Heart left ventricle (tissue), 16 donors: ENCODE measurements around the gene DNM1. TPM values are rescaled to one million over a fixed set of nuclear protein-coding genes. Genes with fewer than 3 reads are reported as not detected.

ENCODE experiments used
- ATAC-seq, 4 donors: fragments of 200-7000 bp; cut with Tn5 transposase; one replicate each; pipeline ENCODE4 v1.9.1; 2020 to 2022; ENCODE audit warnings: moderate library complexity in 4 of 4, mild to moderate bottlenecking in 3 of 4, moderate number of reproducible peaks in 1 of 4
- DNase-seq, 5 donors: peaks; one replicate each; pipeline ENCODE4 v3.0.0-alpha.2; 2020
- H3K27ac ChIP-seq, 12 donors: fragments of 200-600 bp; sonication (generic) in 4 of 12; one replicate each; pipeline versions ENCODE4 v1.5.0 to v1.8.0; 2016 to 2022; ENCODE audit warnings: mild to moderate bottlenecking in 2 of 12
- H3K27me3 ChIP-seq, 9 donors: fragments of 200-600 bp; sonication (generic) in 2 of 9; one replicate each; pipeline versions ENCODE4 v1.5.1 to v1.8.0; 2016 to 2022; ENCODE audit warnings: mild to moderate bottlenecking in 3 of 9
- H3K36me3 ChIP-seq, 9 donors: fragments of 200-600 bp; sonication (generic) in 2 of 9; one replicate each; pipeline versions ENCODE4 v1.5.0 to v1.8.0; 2018 to 2022; ENCODE audit warnings: mild to moderate bottlenecking in 2 of 9
- H3K4me1 ChIP-seq, 12 donors: fragments of 200-600 bp; sonication (generic) in 4 of 12; one replicate each; pipeline versions ENCODE4 v1.5.0 to v1.8.0; 2016 to 2022; ENCODE audit warnings: mild to moderate bottlenecking in 3 of 12
- H3K4me3 ChIP-seq, 12 donors: fragments of 200-600 bp; sonication (generic) in 4 of 12; one replicate each; pipeline versions ENCODE4 v1.5.0 to v1.8.0; 2017 to 2022; ENCODE audit warnings: mild to moderate bottlenecking in 9 of 12, moderate library complexity in 4 of 12
- H3K9me3 ChIP-seq, 12 donors: fragments of 200-600 bp; sonication (generic) in 4 of 12; one replicate each; pipeline versions ENCODE4 v1.5.0 to v1.8.0; 2016 to 2022; ENCODE audit warnings: mild to moderate bottlenecking in 1 of 12
- CTCF ChIP-seq, 12 donors: fragments of 200-600 bp; sonication (generic) in 4 of 12; IDR thresholded peaks; one replicate each; pipeline versions ENCODE4 v1.5.0 to v1.8.0; 2018 to 2022; ENCODE audit warnings: antibody characterized with exemption in 12 of 12, mild to moderate bottlenecking in 5 of 12
- POLR2A ChIP-seq, 2 donors: fragments of 450-650 bp; IDR thresholded peaks; one replicate each; pipeline ENCODE4 v1.6.1; 2017; ENCODE audit warnings: antibody characterized with exemption in 2 of 2, mild to moderate bottlenecking in 2 of 2, moderate library complexity in 2 of 2
- WGBS, 4 donors: extraction: QIAGEN DNeasy Blood & Tissue Kit in 2 of 4; methylation state at CpG; one replicate each; pipeline versions ENCODE4 v1.1.5 to v1.1.7; 2013 to 2018; 5-methylcytosine and 5-hydroxymethylcytosine counted together
- intact Hi-C, 10 donors: fragments of 100-400 bp; cut with DNase I; formaldehyde crosslinking; loops; one replicate each; pipeline versions ENCODE4 v1.11.1 to v1.14.2; 2022
- polyA plus RNA-seq, 2 donors: library from polyadenylated mRNA; stranded (reverse); fragments of 200-250 nt; gene quantifications; one replicate each; pipeline ENCODE4 v1.2.3, GENCODE V29; 2013
- total RNA-seq, 9 donors: library from RNA; depleted of rRNA in 2 of 9; stranded (reverse); fragments of >200 nt in 2 of 9; fragmentation: NEBNext Ultra II Directional in 3 of 9; extraction: Animal tissue kit (Norgen Biotek cat#: 25700) in 3 of 9; gene quantifications; one replicate each; pipeline versions ENCODE4 v1.1.0 to v1.2.4, GENCODE V29; 2016 to 2023
- donor health status: ischemic (EF 13 %, LVEDD 7.1; RV severe dilation, severe dysfunction).
- donor health status: healthy with polysubstance abuse.
- donor health status: DM: no; HTN: yes; CAD: no.
- donor health status: DM: no; HTN: no; CAD: no.
- donor health status: ischemic (EF 25% LVEDD 6.9; RV normal size, moderate dysfunction).
- donor health status: ischemic (EF 25% LVEDD 5.7; RV mildly dilated, moderate dysfunction).
- donor health status: healthy.
- donor health status: DM: yes; HTN: yes; CAD: no.
- donor health status: ischemic (EF 35%, LVEDD 5.7; RV mildly dilated, moderate dysfunction).
- donor health status: nonischemic (EF 11% LVEDD 7.7; RV severe dilation, severe dysfunction).
- donor health status: DM: yes; HTN: yes; CAD: no.
- donor health status: PGD.
- donor health status: ischemic (EF 29% LVEDD 5.4; RV normal size, mild dysfunction).
- donor health status: nonischemic (EF 23%, LVEDD 6.1; RV moderate dilation, normal function).

Gene DNM1
- total and polyA plus RNA-seq, 11 donors = 1.6 to 17.2 (median 3.6) TPM

GRCh38 chr9:128187361-128187760, 15.8 kb upstream of the DNM1 start:
- Histone ChIP-seq H3K4me3 (no peak overlapping the region), H3K27ac (no peak overlapping the region), H3K36me3 (peaks cover 0 to 80% (median 70%) of the 10 kb centered on the region in 9 donors), H3K4me1 (peaks cover 7 to 20% (median 14%) of the 10 kb centered on the region in 12 donors), H3K27me3 (no peaks in the 10 kb centered on the region), H3K9me3 (no peaks in the 10 kb centered on the region)
- intact Hi-C loops = loop anchor here in 1 of 10 donors (10.0 kb wide), 1 partner anchor 137 kb away; the partner anchor contains the start of genes COQ4 and TRUB2
- 95 to 100% (median 96%) methylated on average over 2 of the region's 2 CpGs for WGBS, 4 donors
- ATAC-seq = no peak
- no peak for TF ChIP-seq CTCF (IDR thresholded peaks at IDR 0.05)
- no peak for DNase-seq

- intact Hi-C loops = loop anchor here in 1 of 10 donors (10.0 kb wide), 1 partner anchor 137 kb away; the partner anchor contains the start of genes COQ4 and TRUB2
- WGBS, 4 donors = 76 to 82% (median 77%) methylated on average over 1 of the region's 1 CpG
Measured at GRCh38 chr9:128188209-128188608, 15.0 kb upstream of the DNM1 start.

GRCh38 chr9:128190013-128190412, 13.2 kb upstream of the DNM1 start:
- no peak overlapping the region for H3K27ac ChIP-seq
- ATAC-seq (no peak), DNase-seq (no peak)
- intact Hi-C loops = loop anchor here in 2 of 10 donors (5.0 to 10.0 kb wide), 2 partner anchors 155 to 437 kb away; partner anchors contain the start of gene SLC27A4 (in 1 of the 2)
- WGBS, 4 donors = 60 to 70% (median 65%) methylated on average over 2 of the region's 2 CpGs
- no peaks in the 10 kb centered on the region for H3K27me3 ChIP-seq
- H3K4me3 ChIP-seq = peak overlapping the region in 5 of 12 donors; percentile 79 to 98 (median 92)
- H3K36me3 ChIP-seq = peaks cover 0 to 53% (median 45%) of the 10 kb centered on the region in 9 donors
- no peak for TF ChIP-seq CTCF (IDR thresholded peaks at IDR 0.05)
- TF ChIP-seq POLR2A (IDR thresholded peaks at IDR 0.05) = no peak
- peaks cover 7 to 31% (median 18%) of the 10 kb centered on the region in 12 donors for H3K4me1 ChIP-seq
- H3K9me3 ChIP-seq = no peaks in the 10 kb centered on the region

More at GRCh38 chr9:128188209-128188608, 15.0 kb upstream of the DNM1 start:
- DNase-seq = no peak
- TF ChIP-seq CTCF (IDR thresholded peaks at IDR 0.05) (no peak), POLR2A (IDR thresholded peaks at IDR 0.05) (no peak)
- peaks cover 0 to 71% (median 63%) of the 10 kb centered on the region in 9 donors for H3K36me3 ChIP-seq
- H3K4me3 ChIP-seq = no peak overlapping the region
- no peaks in the 10 kb centered on the region for H3K27me3 ChIP-seq
- no peaks in the 10 kb centered on the region for H3K9me3 ChIP-seq
- peaks cover 7 to 27% (median 18%) of the 10 kb centered on the region in 12 donors for H3K4me1 ChIP-seq
- no peak overlapping the region for H3K27ac ChIP-seq
- no peak for ATAC-seq

- peak; percentile 3 to 40 (median 22) for ATAC-seq
- peaks cover 0 to 46% (median 37%) of the 10 kb centered on the region in 9 donors for H3K36me3 ChIP-seq
- H3K4me1 ChIP-seq = peaks cover 7 to 31% (median 18%) of the 10 kb centered on the region in 12 donors
- intact Hi-C loops = loop anchor here in 2 of 10 donors (5.0 to 10.0 kb wide), 2 partner anchors 154 to 437 kb away; partner anchors contain the start of gene SLC27A4 (in 1 of the 2)
- TF ChIP-seq CTCF (IDR thresholded peaks at IDR 0.05) (no peak), POLR2A (IDR thresholded peaks at IDR 0.05) (no peak)
- H3K9me3 ChIP-seq = no peaks in the 10 kb centered on the region
- peak in 4 of 5 donors; percentile 37 to 74 (median 55) for DNase-seq
- H3K27me3 ChIP-seq = no peaks in the 10 kb centered on the region
- WGBS, 4 donors = 19 to 21% (median 20%) methylated on average over 30 to 32 of the region's 32 CpGs
- peak overlapping the region; percentile 62 to 93 (median 90) for H3K27ac ChIP-seq
- peak overlapping the region; percentile 72 to 98 (median 90) for H3K4me3 ChIP-seq
Measured at GRCh38 chr9:128190516-128191405, 12.4 kb upstream of the DNM1 start.
